Kidney epithelial cell (primary cell): ENCODE data around the gene ZNHIT3. TPM values are rescaled to one million over a fixed set of nuclear protein-coding genes. Genes with fewer than 3 reads are reported as not detected.
"Not testable (repeated sequence)": the region's sequence is repeated elsewhere in the genome, so short reads cannot be mapped to it uniquely, and the experiment has no call there.

Source experiments
- DNase-seq: peaks from one replicate; pipeline ENCODE4 v3.0.0-alpha.2; 2010; ENCODE audit warnings: low read depth
- H3K27me3 ChIP-seq: 2 replicates; pipeline ENCODE4 v1.6.0; 2011; ENCODE audit warnings: low read length; ENCODE audit not compliant: control insufficient read depth, insufficient read depth
- H3K36me3 ChIP-seq: 2 replicates; pipeline ENCODE4 v1.5.1; 2011; ENCODE audit warnings: low read length; ENCODE audit not compliant: control insufficient read depth, insufficient read depth
- H3K4me3 ChIP-seq: 2 replicates; pipeline ENCODE4 v1.5.1; 2011; ENCODE audit warnings: low read depth, mild to moderate bottlenecking, control low read depth, low read length
- total RNA-seq: library from RNA; depleted of rRNA; stranded (reverse); fragments of >200 nt; gene quantifications from 2 replicates; pipeline ENCODE4 v1.2.3, GENCODE V29; 2015
- TF ChIP-seq, protein P1 (sequence below): IDR thresholded peaks from 2 replicates; pipeline ENCODE4 v1.5.1; 2011; ENCODE audit warnings: mild to moderate bottlenecking, moderate library complexity, low read length, control low read depth, inconsistent platforms; ENCODE audit not compliant: insufficient read depth, poor library complexity, severe bottlenecking

ZNHIT3 gene
- total RNA-seq, 1 donor from 2014 or later = 36.7 TPM

DNA sequence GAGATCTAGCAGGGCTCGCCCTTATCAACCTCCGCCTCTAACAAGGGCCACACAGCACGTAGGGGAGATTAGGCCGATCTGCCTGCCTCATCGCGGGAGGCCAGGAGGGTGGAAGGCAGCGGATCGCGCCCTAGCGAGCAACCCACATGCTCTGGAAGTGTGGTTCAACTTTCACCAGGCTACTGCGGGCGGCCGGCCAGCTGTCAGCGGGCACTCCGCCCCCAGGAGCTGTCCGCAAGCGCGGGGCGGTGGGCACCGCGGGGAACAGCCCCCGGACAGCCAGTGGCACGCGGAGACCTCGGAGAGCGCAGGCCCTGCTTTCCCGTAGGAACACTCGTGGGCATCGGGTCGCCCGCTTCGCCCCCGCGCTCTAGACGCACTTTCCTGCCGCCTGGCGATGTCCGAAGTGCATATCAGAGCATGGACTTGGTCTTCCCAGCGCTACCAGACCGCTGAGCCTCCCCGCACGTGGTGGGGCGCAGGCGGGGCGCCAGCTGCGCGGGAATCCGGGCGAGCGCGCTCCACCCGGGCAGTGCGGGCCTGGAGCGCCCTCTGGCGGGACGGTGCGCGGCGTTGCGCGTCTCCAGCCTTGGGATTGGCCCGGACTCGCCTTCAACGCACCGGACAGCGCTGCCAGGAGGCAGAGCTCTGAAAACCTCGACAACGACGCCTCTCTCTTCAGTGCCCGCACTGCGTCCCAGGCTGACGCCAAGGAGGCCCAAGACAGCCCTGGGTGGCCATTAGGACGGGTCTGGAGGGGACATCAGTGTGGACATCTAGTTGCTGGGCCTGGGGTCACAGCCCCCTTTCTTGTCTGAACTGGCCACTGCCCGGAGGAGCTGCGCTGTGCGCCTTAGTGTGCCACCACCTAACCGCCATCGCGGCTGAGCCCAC is 3.6 kb upstream of the ZNHIT3 start:
- DNase-seq = peak; percentile 18
- TF ChIP-seq, protein P1, sequence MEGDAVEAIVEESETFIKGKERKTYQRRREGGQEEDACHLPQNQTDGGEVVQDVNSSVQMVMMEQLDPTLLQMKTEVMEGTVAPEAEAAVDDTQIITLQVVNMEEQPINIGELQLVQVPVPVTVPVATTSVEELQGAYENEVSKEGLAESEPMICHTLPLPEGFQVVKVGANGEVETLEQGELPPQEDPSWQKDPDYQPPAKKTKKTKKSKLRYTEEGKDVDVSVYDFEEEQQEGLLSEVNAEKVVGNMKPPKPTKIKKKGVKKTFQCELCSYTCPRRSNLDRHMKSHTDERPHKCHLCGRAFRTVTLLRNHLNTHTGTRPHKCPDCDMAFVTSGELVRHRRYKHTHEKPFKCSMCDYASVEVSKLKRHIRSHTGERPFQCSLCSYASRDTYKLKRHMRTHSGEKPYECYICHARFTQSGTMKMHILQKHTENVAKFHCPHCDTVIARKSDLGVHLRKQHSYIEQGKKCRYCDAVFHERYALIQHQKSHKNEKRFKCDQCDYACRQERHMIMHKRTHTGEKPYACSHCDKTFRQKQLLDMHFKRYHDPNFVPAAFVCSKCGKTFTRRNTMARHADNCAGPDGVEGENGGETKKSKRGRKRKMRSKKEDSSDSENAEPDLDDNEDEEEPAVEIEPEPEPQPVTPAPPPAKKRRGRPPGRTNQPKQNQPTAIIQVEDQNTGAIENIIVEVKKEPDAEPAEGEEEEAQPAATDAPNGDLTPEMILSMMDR = peak; percentile 66
- peaks cover 11% of the 10 kb centered on the region for H3K27me3 ChIP-seq
- H3K4me3 ChIP-seq = no peak overlapping the region
- no peaks in the 10 kb centered on the region for H3K36me3 ChIP-seq

DNA sequence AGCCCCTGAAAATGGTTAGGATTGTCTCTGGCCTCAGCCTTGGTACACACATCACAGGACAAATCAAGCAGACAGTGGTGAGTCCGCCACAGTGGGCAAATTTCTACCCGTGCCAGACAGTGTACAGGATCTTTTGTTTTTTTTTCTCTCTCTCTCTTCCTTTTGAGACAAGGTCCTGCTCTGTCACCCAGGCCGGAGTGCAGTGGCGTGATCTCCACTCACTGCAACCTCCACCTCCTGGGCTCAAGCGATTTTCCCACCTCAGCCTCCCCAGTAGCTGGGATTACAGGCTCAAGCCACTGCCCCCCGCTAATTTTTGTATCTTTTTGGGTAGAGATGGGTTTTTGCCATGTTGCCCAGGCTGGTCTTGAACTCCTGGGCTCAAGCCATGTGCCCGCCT is 2.5 kb upstream of the ZNHIT3 start:
- peaks cover 11% of the 10 kb centered on the region for H3K27me3 ChIP-seq
- not testable (repeated sequence) for H3K4me3 ChIP-seq, DNase-seq, H3K36me3 ChIP-seq

DNA sequence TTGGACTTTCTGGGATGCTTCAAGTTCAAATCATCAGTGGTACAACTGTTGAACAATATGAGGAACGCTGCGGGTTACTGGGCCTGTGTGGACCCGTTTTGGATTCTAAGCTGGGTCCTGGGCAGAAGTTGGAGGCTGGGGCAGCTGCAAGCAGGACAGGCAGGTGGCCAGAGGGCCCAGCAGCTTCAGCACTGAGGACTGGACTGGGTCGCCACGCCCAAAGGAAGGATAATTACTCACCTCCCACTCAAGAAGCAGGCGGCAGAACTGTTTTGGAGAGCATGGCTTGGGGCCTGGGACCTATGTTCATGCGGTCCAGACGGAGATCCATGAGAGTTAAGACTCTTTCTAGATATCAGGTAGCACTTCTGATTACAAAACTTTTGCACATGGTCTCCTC is 1.5 kb upstream of the ZNHIT3 start:
- DNase-seq = no peak
- TF ChIP-seq, protein P1 = no peak
- Histone ChIP-seq H3K4me3 (no peak overlapping the region), H3K27me3 (peaks cover 11% of the 10 kb centered on the region), H3K36me3 (no peaks in the 10 kb centered on the region)

DNA sequence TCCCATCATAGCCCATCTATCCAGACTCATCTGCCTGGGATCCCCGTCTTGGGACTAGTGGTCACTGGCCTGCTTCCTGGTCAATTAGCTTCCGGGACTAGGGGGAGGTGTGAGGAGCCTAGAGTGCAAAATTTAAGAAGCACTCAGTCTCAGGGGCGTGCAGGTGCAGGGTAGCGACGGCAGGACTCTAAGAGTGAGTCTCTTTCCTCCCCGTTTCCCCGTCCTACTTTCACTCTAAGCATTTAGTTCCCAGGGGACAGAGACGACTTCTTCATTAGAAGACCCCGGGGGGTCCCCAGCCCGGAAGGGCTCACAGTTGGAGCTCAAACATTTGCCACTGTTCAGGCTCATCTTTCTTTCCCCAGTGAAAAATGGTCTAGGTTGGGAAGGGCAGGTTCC is 677 bp upstream of the ZNHIT3 start:
- TF ChIP-seq, protein P1 = no peak
- no peak for DNase-seq
- Histone ChIP-seq H3K36me3 (no peaks in the 10 kb centered on the region), H3K27me3 (peaks cover 11% of the 10 kb centered on the region), H3K4me3 (peak overlapping the region; percentile 84)

DNA sequence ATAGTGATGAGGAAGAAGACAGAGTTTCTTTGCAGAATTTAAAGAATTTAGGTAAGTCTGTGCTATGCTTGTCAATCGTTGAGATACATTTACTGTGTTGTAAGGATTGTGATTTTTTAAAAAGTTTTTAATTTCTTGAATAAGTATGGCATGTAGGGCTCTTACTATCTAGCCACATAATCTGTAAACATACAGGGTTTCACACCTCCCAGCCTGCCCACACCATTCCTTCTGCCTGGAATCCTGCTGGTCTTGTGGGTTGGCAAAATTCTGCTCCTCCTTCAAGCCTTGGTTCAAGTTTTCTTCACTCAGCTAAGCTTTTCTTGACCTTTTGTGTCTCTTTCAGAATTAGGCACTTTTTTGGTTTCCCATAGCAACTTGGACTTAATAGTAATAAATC is 7.5 kb downstream of the ZNHIT3 start:
- H3K4me3 ChIP-seq = no peak overlapping the region
- no peaks in the 10 kb centered on the region for H3K36me3 ChIP-seq
- no peaks in the 10 kb centered on the region for H3K27me3 ChIP-seq
- DNase-seq = no peak
- TF ChIP-seq, protein P1 = no peak

DNA sequence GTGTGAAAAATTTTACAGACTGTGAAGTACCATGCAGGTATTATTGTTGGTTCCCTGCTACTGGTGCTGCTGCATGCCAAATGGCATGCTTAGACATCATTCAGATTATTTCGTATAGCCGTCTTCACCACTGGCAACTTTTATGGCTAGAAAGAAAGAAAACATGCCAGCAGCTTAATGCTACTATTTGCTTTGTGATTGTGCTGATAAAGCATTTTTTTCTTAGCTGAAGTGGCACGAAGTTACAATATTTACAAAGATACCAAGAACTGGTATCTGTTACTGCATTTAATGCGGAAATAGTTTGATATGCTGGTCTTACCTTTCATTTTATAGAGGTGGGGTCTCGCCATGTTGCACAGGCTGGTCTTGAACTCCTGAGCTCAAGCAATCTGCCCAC is 8.2 kb downstream of the ZNHIT3 start:
- TF ChIP-seq, protein P1 = no peak
- no peaks in the 10 kb centered on the region for H3K36me3 ChIP-seq
- DNase-seq = no peak
- no peak overlapping the region for H3K4me3 ChIP-seq
- no peaks in the 10 kb centered on the region for H3K27me3 ChIP-seq
